LNCAP (cell line): Measurements from ENCODE around the gene STKLD1.

Source experiments
- CTCF ChIP-seq: fragments of 450-650 bp; IDR thresholded peaks from 2 replicates; pipeline ENCODE4 v1.5.1; 2017; ENCODE audit warnings: mild to moderate bottlenecking

The STKLD1 gene

GRCh38 chr9:133405508-133406438 is 29.6 kb downstream of the STKLD1 start:
- TF ChIP-seq CTCF = no peak

- TF ChIP-seq CTCF = peak; percentile 98
Observed at GRCh38 chr9:133406480-133407307, 30.5 kb downstream of the STKLD1 start.

GRCh38 chr9:133408042-133408441 is 31.9 kb downstream of the STKLD1 start:
- no peak for TF ChIP-seq CTCF

- no peak for TF ChIP-seq CTCF
Observed at GRCh38 chr9:133415170-133415569, 39.0 kb downstream of the STKLD1 start.

- no peak for TF ChIP-seq CTCF
Observed at GRCh38 chr9:133417541-133418461, 41.6 kb downstream of the STKLD1 start, which contains the start of gene REXO4. Gene REXO4 (minus strand): TSS chr9:133418010. CDS start chr9:133417844, 166 bp downstream.

GRCh38 chr9:133419005-133419404 is 42.8 kb downstream of the STKLD1 start:
- TF ChIP-seq CTCF = no peak

- TF ChIP-seq CTCF = no peak
Observed at GRCh38 chr9:133420392-133420827, 44.2 kb downstream of the STKLD1 start.
